SK-N-DZ (cell line): ENCODE measurements around the gene SNCAIP.

ENCODE experiments used
- DNase-seq: peaks from one replicate; pipeline ENCODE4 v3.0.0-alpha.2; 2015; ENCODE audit warnings: low spot score

Gene SNCAIP

GRCh38 chr5:122398016-122398415, 86.0 kb downstream of the SNCAIP start:
- DNase-seq = no peak

GRCh38 chr5:122400341-122400740, 88.3 kb downstream of the SNCAIP start:
- DNase-seq = no peak

- no peak for DNase-seq
Measured at GRCh38 chr5:122400938-122401337, 88.9 kb downstream of the SNCAIP start.

GRCh38 chr5:122401976-122402725, 90.1 kb downstream of the SNCAIP start:
- DNase-seq = no peak

GRCh38 chr5:122402955-122403685, 91.1 kb downstream of the SNCAIP start:
- DNase-seq = no peak

- no peak for DNase-seq
Measured at GRCh38 chr5:122404018-122404417, 92.0 kb downstream of the SNCAIP start.

GRCh38 chr5:122404653-122405362, 92.8 kb downstream of the SNCAIP start:
- no peak for DNase-seq

GRCh38 chr5:122405751-122406150, 93.7 kb downstream of the SNCAIP start:
- no peak for DNase-seq

- no peak for DNase-seq
Measured at GRCh38 chr5:122406181-122406580, 94.1 kb downstream of the SNCAIP start.

- no peak for DNase-seq
Measured at GRCh38 chr5:122408592-122409224, 96.7 kb downstream of the SNCAIP start.

GRCh38 chr5:122412966-122413365, 100.9 kb downstream of the SNCAIP start:
- no peak for DNase-seq

GRCh38 chr5:122413722-122414121, 101.7 kb downstream of the SNCAIP start:
- DNase-seq = no peak

- DNase-seq = peak; percentile 60
Measured at GRCh38 chr5:122415030-122415800, 103.2 kb downstream of the SNCAIP start.

GRCh38 chr5:122415801-122416120, 103.7 kb downstream of the SNCAIP start:
- no peak for DNase-seq

GRCh38 chr5:122419142-122419894, 107.3 kb downstream of the SNCAIP start:
- DNase-seq = no peak

GRCh38 chr5:122420091-122420490, 108.1 kb downstream of the SNCAIP start:
- DNase-seq = no peak

- DNase-seq = no peak
Measured at GRCh38 chr5:122420537-122421236, 108.7 kb downstream of the SNCAIP start.

- DNase-seq = no peak
Measured at GRCh38 chr5:122421374-122422079, 109.5 kb downstream of the SNCAIP start.

- no peak for DNase-seq
Measured at GRCh38 chr5:122423221-122423620, 111.2 kb downstream of the SNCAIP start.
